Activated CD4-positive, alpha-beta T cell treated with anti-CD3 and anti-CD28 coated beads for 36 hours (primary cell): ENCODE data around the gene PLA2G4E. TPM values are rescaled to one million over a fixed set of nuclear protein-coding genes. Genes with fewer than 3 reads are reported as not detected.

ENCODE experiments used
- ATAC-seq: fragments of 200-7000 bp; cut with Tn5 transposase; one replicate; pipeline ENCODE4 v1.10.0; 2021; ENCODE audit warnings: mild to moderate bottlenecking, moderate library complexity
- CTCF ChIA-PET: fragments of 350-600 bp; sonication (Branson Sonifier 250); formaldehyde crosslinking; loops from one replicate; lab custom pipeline; 2021; ENCODE audit warnings: antibody characterized with exemption; lab: Charles Lee
- POLR2A ChIA-PET: fragments of 350-600 bp; sonication (Branson Sonifier 250); formaldehyde crosslinking; loops from one replicate; lab custom pipeline; 2021; ENCODE audit warnings: antibody characterized with exemption, inconsistent platforms; lab: Charles Lee
- DNase-seq: peaks from one replicate; pipeline ENCODE4 v3.0.0-alpha.2; 2020
- H3K27ac Mint-ChIP-seq: one replicate; pipeline ENCODE4 v1.8.0; 2021; ENCODE audit warnings: mixed read lengths
- H3K27me3 Mint-ChIP-seq: one replicate; pipeline ENCODE4 v1.8.0; 2021; ENCODE audit warnings: mixed read lengths
- H3K36me3 Mint-ChIP-seq: one replicate; pipeline ENCODE4 v1.8.0; 2021; ENCODE audit warnings: low read depth, mixed read lengths
- H3K4me1 Mint-ChIP-seq: one replicate; pipeline ENCODE4 v1.8.0; 2021; ENCODE audit warnings: mixed read lengths
- H3K4me3 Mint-ChIP-seq: one replicate; pipeline ENCODE4 v1.8.0; 2021; ENCODE audit warnings: mild to moderate bottlenecking, moderate library complexity, mixed read lengths
- H3K9me3 Mint-ChIP-seq: one replicate; pipeline ENCODE4 v1.8.0; 2021; ENCODE audit warnings: low read depth, mixed read lengths
- intact Hi-C, 2 experiments: fragments of 100-400 bp; cut with DNase I in 1 of 2; cut with micrococcal nuclease in 1 of 2; formaldehyde crosslinking; loops; one replicate each; pipeline versions ENCODE4 v1.14.2 to v1.15.1; 2022 to 2024; cut with DNase I, micrococcal nuclease
- total RNA-seq, 2 experiments: library from RNA; stranded (reverse); gene quantifications; one replicate each; pipeline ENCODE4 v1.2.3, GENCODE V29; 2021

Gene PLA2G4E
- total RNA-seq, 2 experiments from 2014 or later = not detected

- H3K36me3 Mint-ChIP-seq = no peaks in the 10 kb centered on the region
- POLR2A ChIA-PET = no interaction called here
- intact Hi-C loops = no loop called here
- CTCF ChIA-PET = interaction anchor here (0.7 to 2.0 kb wide), 2 partner anchors 10 to 20 kb away, joined by 3 to 6 read pairs; no protein-coding TSS in a partner anchor
- no peak for ATAC-seq
- no peak overlapping the region for H3K4me3 Mint-ChIP-seq
- no peaks in the 10 kb centered on the region for H3K9me3 Mint-ChIP-seq
- no peak overlapping the region for H3K27ac Mint-ChIP-seq
- no peaks in the 10 kb centered on the region for H3K27me3 Mint-ChIP-seq
- DNase-seq = no peak
- H3K4me1 Mint-ChIP-seq = no peaks in the 10 kb centered on the region
Observed at GRCh38 chr15:42018306-42019224, 2.3 kb downstream of the PLA2G4E start.

- POLR2A ChIA-PET = no interaction called here
- no peaks in the 10 kb centered on the region for H3K4me1 Mint-ChIP-seq
Observed at GRCh38 chr15:42016971-42017370, 3.9 kb downstream of the PLA2G4E start.

GRCh38 chr15:42014406-42014805 lies 6.4 kb downstream of the PLA2G4E start:
- CTCF ChIA-PET = interaction anchor here (0.9 kb wide), 1 partner anchor 12 kb away, joined by 3 read pairs; no protein-coding TSS in a partner anchor
- Mint-ChIP-seq H3K4me3 (no peak overlapping the region), H3K36me3 (no peaks in the 10 kb centered on the region)

More at GRCh38 chr15:42016971-42017370, 3.9 kb downstream of the PLA2G4E start:
- ATAC-seq (no peak), DNase-seq (no peak)
- intact Hi-C loops = no loop called here
- no peaks in the 10 kb centered on the region for H3K9me3 Mint-ChIP-seq
- no peak overlapping the region for H3K4me3 Mint-ChIP-seq
- no peaks in the 10 kb centered on the region for H3K36me3 Mint-ChIP-seq
- H3K27me3 Mint-ChIP-seq = no peaks in the 10 kb centered on the region
- CTCF ChIA-PET = no interaction called here
- H3K27ac Mint-ChIP-seq = no peak overlapping the region

GRCh38 chr15:42012928-42013482 lies 7.8 kb downstream of the PLA2G4E start:
- ATAC-seq (no peak), DNase-seq (no peak)
- Mint-ChIP-seq H3K36me3 (no peaks in the 10 kb centered on the region), H3K27me3 (no peaks in the 10 kb centered on the region), H3K9me3 (no peaks in the 10 kb centered on the region), H3K4me3 (no peak overlapping the region), H3K4me1 (peaks cover 14% of the 10 kb centered on the region), H3K27ac (no peak overlapping the region)
- ChIA-PET CTCF (no interaction called here), POLR2A (no interaction called here)
- intact Hi-C loops = no loop called here

More at GRCh38 chr15:42014406-42014805, 6.4 kb downstream of the PLA2G4E start:
- Mint-ChIP-seq H3K27me3 (no peaks in the 10 kb centered on the region), H3K27ac (no peak overlapping the region), H3K4me1 (peaks cover 14% of the 10 kb centered on the region), H3K9me3 (no peaks in the 10 kb centered on the region)
- POLR2A ChIA-PET = no interaction called here
- ATAC-seq (no peak), DNase-seq (no peak)
- intact Hi-C loops = no loop called here

GRCh38 chr15:42012241-42012640 lies 8.6 kb downstream of the PLA2G4E start:
- H3K4me1 Mint-ChIP-seq = peaks cover 17% of the 10 kb centered on the region
- CTCF ChIA-PET = interaction anchor here (0.6 kb wide), 1 partner anchor 8 kb away, joined by 3 read pairs; no protein-coding TSS in a partner anchor
- POLR2A ChIA-PET = no interaction called here
- H3K9me3 Mint-ChIP-seq = no peaks in the 10 kb centered on the region
- H3K4me3 Mint-ChIP-seq = no peak overlapping the region
- DNase-seq = no peak
- no peaks in the 10 kb centered on the region for H3K27me3 Mint-ChIP-seq
- intact Hi-C loops = no loop called here
- no peaks in the 10 kb centered on the region for H3K36me3 Mint-ChIP-seq
- no peak for ATAC-seq
- no peak overlapping the region for H3K27ac Mint-ChIP-seq

- ATAC-seq (no peak), DNase-seq (no peak)
- ChIA-PET POLR2A (interaction anchor here (0.6 kb wide), 1 partner anchor 26 kb away, joined by 4 read pairs; no protein-coding TSS in a partner anchor), CTCF (no interaction called here)
- H3K4me1 Mint-ChIP-seq = peaks cover 18% of the 10 kb centered on the region
- no peaks in the 10 kb centered on the region for H3K36me3 Mint-ChIP-seq
- H3K4me3 Mint-ChIP-seq = no peak overlapping the region
- peak overlapping the region; percentile 65 for H3K27ac Mint-ChIP-seq
- no peaks in the 10 kb centered on the region for H3K9me3 Mint-ChIP-seq
- no peaks in the 10 kb centered on the region for H3K27me3 Mint-ChIP-seq
- intact Hi-C loops = no loop called here
Observed at GRCh38 chr15:42011074-42011473, 9.8 kb downstream of the PLA2G4E start.

- Mint-ChIP-seq H3K36me3 (no peaks in the 10 kb centered on the region), H3K4me3 (no peak overlapping the region), H3K27ac (peak overlapping the region; percentile 65), H3K9me3 (no peaks in the 10 kb centered on the region), H3K27me3 (no peaks in the 10 kb centered on the region), H3K4me1 (peaks cover 18% of the 10 kb centered on the region)
- intact Hi-C loops = no loop called here
- CTCF ChIA-PET = interaction anchor here (0.8 to 1.0 kb wide), 2 partner anchors 10 to 21 kb away, joined by 4 read pairs; no protein-coding TSS in a partner anchor
- POLR2A ChIA-PET = no interaction called here
- DNase-seq (peak; percentile 30), ATAC-seq (peak; percentile 86)
Observed at GRCh38 chr15:42010434-42010833, 10.4 kb downstream of the PLA2G4E start.

GRCh38 chr15:42009474-42009873 lies 11.4 kb downstream of the PLA2G4E start:
- DNase-seq = no peak
- peak overlapping the region; percentile 2 for H3K27ac Mint-ChIP-seq
- no peaks in the 10 kb centered on the region for H3K9me3 Mint-ChIP-seq
- H3K36me3 Mint-ChIP-seq = no peaks in the 10 kb centered on the region
- POLR2A ChIA-PET = interaction anchor here (1.6 kb wide), 1 partner anchor 37 kb away, joined by 4 read pairs; the partner anchor contains the start of gene EHD4
- H3K4me1 Mint-ChIP-seq = peaks cover 18% of the 10 kb centered on the region
- intact Hi-C loops = no loop called here
- no peak for ATAC-seq
- CTCF ChIA-PET = interaction anchor here (0.8 to 1.0 kb wide), 2 partner anchors 9 to 20 kb away, joined by 4 read pairs; no protein-coding TSS in a partner anchor
- no peaks in the 10 kb centered on the region for H3K27me3 Mint-ChIP-seq
- no peak overlapping the region for H3K4me3 Mint-ChIP-seq

GRCh38 chr15:42009022-42009421 lies 11.8 kb downstream of the PLA2G4E start:
- H3K27me3 Mint-ChIP-seq = no peaks in the 10 kb centered on the region
- CTCF ChIA-PET = interaction anchor here (0.8 kb wide), 1 partner anchor 1217 kb away, joined by 3 read pairs; no protein-coding TSS in a partner anchor
- no peak for DNase-seq

GRCh38 chr15:42007386-42007785 lies 13.5 kb downstream of the PLA2G4E start:
- Mint-ChIP-seq H3K36me3 (no peaks in the 10 kb centered on the region), H3K4me1 (peaks cover 18% of the 10 kb centered on the region), H3K4me3 (no peak overlapping the region), H3K9me3 (no peaks in the 10 kb centered on the region), H3K27ac (no peak overlapping the region), H3K27me3 (no peaks in the 10 kb centered on the region)
- ATAC-seq = no peak
- intact Hi-C loops = no loop called here
- CTCF ChIA-PET = interaction anchor here (1.8 kb wide), 1 partner anchor 17 kb away, joined by 5 read pairs; no protein-coding TSS in a partner anchor
- DNase-seq = no peak
- POLR2A ChIA-PET = no interaction called here

More at GRCh38 chr15:42009022-42009421, 11.8 kb downstream of the PLA2G4E start:
- H3K4me1 Mint-ChIP-seq = peaks cover 18% of the 10 kb centered on the region
- intact Hi-C loops = no loop called here
- no peak overlapping the region for H3K27ac Mint-ChIP-seq
- H3K36me3 Mint-ChIP-seq = no peaks in the 10 kb centered on the region
- POLR2A ChIA-PET = interaction anchor here (1.6 kb wide), 1 partner anchor 36 kb away, joined by 4 read pairs; the partner anchor contains the start of gene EHD4
- no peak for ATAC-seq
- H3K9me3 Mint-ChIP-seq = no peaks in the 10 kb centered on the region
- no peak overlapping the region for H3K4me3 Mint-ChIP-seq

- H3K9me3 Mint-ChIP-seq = no peaks in the 10 kb centered on the region
- POLR2A ChIA-PET = interaction anchor here (0.7 kb wide), 1 partner anchor 15 kb away, joined by 4 read pairs; no protein-coding TSS in a partner anchor
- peaks cover 7% of the 10 kb centered on the region for H3K4me1 Mint-ChIP-seq
- no peak for ATAC-seq
- H3K27me3 Mint-ChIP-seq = no peaks in the 10 kb centered on the region
- no peaks in the 10 kb centered on the region for H3K36me3 Mint-ChIP-seq
- no peak overlapping the region for H3K4me3 Mint-ChIP-seq
- no peak for DNase-seq
- intact Hi-C loops = no loop called here
- CTCF ChIA-PET = interaction anchor here (0.7 to 1.0 kb wide), 3 partner anchors 12 to 147 kb away, joined by 3 to 5 read pairs (median 4); no protein-coding TSS in a partner anchor
- no peak overlapping the region for H3K27ac Mint-ChIP-seq
Observed at GRCh38 chr15:42002333-42002732, 18.5 kb downstream of the PLA2G4E start.
